ENCODE data around the gene OR11A1.
"Not testable (repeated sequence)": the region's sequence is repeated elsewhere in the genome, so short reads cannot be mapped to it uniquely, and the experiment has no call there.

OR11A1 gene

DNA sequence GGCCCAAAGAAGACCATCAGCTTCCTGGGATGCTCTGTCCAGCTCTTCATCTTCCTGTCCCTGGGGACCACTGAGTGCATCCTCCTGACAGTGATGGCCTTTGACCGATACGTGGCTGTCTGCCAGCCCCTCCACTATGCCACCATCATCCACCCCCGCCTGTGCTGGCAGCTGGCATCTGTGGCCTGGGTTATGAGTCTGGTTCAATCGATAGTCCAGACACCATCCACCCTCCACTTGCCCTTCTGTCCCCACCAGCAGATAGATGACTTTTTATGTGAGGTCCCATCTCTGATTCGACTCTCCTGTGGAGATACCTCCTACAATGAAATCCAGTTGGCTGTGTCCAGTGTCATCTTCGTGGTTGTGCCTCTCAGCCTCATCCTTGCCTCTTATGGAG lies 5.2 kb upstream of the OR11A1 start:
- Mint-ChIP-seq H3K27me3 (ENCODE audit: low read depth) (peaks cover 20% of the 10 kb centered on the region), H3K4me1 (ENCODE audit: low read depth) (no peaks in the 10 kb centered on the region), H3K27ac (no peak overlapping the region), H3K4me3 (no peak overlapping the region), H3K9me3 (no peaks in the 10 kb centered on the region), H3K36me3 (ENCODE audit: low read depth) (no peaks in the 10 kb centered on the region)
- no peak for DNase-seq (ENCODE audit: low spot score)

DNA sequence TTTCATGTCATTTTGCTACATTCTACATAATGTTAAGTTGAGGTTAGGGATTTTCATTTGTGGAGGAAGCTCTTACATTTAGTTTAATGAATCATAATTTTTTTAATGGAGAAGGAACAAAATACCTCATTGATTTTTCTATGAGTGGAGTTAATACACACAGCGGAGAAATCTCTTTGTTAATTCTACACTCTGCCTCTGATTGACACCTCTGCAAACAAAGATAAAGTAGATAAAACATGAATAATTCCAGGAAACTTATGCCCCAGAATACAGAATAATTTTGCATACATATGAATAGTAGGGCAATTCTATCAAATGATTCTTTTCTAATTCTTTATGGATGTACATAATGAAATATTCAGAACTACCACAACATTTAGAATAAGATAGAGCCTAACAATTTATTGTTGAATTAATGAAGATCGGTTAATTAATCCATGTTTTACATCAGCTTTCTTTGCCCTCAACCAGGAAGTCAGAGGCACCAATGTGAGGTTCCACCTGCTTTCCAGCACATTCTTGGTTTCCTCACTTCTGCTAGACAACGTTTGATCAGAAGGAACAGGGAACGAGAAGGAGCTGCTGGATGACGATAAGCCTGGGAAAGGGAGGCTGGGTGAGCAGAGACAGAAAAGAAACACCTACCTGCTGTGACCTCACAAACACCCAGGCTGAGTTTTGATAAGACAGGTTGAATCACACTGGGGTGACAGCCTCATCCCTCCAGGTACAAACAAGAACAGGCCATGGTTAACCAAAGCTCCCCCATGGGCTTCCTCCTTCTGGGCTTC lies 4.3 kb upstream of the OR11A1 start:
- Mint-ChIP-seq H3K9me3 (no peaks in the 10 kb centered on the region), H3K27me3 (ENCODE audit: low read depth) (peaks cover 16% of the 10 kb centered on the region), H3K36me3 (ENCODE audit: low read depth) (no peaks in the 10 kb centered on the region), H3K27ac (no peak overlapping the region), H3K4me1 (ENCODE audit: low read depth) (no peaks in the 10 kb centered on the region), H3K4me3 (no peak overlapping the region)
- no peak for DNase-seq (ENCODE audit: low spot score)

DNA sequence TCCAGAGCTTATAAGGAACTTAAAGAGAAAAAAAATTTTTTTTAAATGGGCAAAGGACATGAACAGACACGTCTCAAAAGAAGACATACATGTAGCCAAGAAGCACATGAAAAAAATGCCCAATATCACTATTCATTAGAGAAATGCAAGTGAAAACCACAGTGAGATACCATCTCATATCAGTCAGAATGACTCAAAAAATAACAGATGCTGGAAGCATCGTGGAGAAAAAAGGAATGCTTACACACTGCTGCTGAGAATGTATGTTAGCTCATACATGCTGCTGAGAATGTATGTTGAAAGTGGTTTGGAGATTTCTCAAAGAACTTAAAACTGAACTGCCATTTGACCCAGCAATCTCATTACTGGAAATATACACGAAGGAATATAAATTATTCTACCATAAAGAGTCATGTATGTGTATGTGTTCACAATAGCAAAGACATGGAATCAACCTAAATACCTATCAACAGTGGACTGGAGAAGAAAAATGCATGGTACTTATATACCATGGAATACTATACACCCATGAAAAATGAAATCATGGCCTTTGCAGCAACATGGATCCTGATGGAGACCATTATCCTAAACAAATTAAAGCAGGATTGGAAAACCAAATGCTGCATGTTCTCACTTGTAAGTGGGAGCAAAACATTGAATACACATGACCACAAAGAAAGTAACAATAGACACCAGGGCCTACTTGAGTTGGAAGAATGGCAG lies 5.2 kb downstream of the OR11A1 start:
- no peak for DNase-seq (ENCODE audit: low spot score)
- H3K27ac Mint-ChIP-seq: no peak overlapping the region
- no peak overlapping the region for H3K4me3 Mint-ChIP-seq
- no peaks in the 10 kb centered on the region for H3K36me3 Mint-ChIP-seq (ENCODE audit: low read depth)
- H3K4me1 Mint-ChIP-seq (ENCODE audit: low read depth): no peaks in the 10 kb centered on the region
- H3K9me3 Mint-ChIP-seq: peaks cover 5% of the 10 kb centered on the region
- peaks cover 9% of the 10 kb centered on the region for H3K27me3 Mint-ChIP-seq (ENCODE audit: low read depth)

DNA sequence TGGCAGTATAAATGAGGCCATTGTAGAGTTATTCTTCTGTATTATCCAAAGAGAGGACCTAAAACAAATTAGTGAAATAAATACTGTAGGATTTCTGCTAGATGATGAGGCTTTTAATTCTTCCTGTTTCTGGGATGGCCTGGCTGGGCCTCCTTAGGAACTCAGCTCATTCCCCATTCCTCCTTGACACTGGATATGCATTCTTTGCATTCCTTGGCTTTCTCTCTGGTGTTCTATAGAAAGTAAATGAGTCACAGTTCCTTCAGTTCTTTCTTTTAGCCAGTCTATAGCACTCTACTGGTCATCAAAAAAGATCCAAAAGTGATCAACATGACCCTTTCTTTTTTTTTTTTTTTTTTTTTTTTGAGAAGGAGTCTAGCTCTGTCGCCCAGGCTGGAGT lies 9.2 kb downstream of the OR11A1 start:
- DNase-seq (ENCODE audit: low spot score): no peak
- Mint-ChIP-seq H3K27ac (no peak overlapping the region), H3K27me3 (ENCODE audit: low read depth) (peaks cover 5% of the 10 kb centered on the region), H3K36me3 (ENCODE audit: low read depth) (no peaks in the 10 kb centered on the region), H3K9me3 (peaks cover 5% of the 10 kb centered on the region), H3K4me1 (ENCODE audit: low read depth) (no peaks in the 10 kb centered on the region), H3K4me3 (no peak overlapping the region)

DNA sequence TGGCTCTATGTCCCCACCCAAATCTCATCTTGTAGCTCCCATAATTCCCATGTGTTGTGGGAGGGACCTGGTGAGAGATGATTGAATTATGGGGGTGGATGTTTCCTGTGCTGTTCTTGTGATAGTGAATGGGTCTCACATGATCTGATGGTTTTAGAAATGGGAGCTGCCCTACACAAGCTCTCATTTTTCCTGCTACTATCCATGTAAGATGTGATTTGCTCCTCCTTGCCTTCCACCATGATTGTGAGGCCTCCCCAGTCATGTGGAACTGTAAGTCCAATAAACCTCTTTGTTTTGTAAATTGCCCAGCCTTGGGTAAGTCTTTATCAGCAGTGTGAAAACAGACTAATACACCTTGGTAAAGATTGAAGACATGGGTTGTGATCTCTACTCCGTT lies 12.8 kb downstream of the OR11A1 start:
- not testable (repeated sequence) for H3K4me1 Mint-ChIP-seq (ENCODE audit: low read depth); H3K27ac Mint-ChIP-seq; DNase-seq (ENCODE audit: low spot score); H3K9me3 Mint-ChIP-seq; H3K27me3 Mint-ChIP-seq (ENCODE audit: low read depth); H3K4me3 Mint-ChIP-seq; H3K36me3 Mint-ChIP-seq (ENCODE audit: low read depth)

DNA sequence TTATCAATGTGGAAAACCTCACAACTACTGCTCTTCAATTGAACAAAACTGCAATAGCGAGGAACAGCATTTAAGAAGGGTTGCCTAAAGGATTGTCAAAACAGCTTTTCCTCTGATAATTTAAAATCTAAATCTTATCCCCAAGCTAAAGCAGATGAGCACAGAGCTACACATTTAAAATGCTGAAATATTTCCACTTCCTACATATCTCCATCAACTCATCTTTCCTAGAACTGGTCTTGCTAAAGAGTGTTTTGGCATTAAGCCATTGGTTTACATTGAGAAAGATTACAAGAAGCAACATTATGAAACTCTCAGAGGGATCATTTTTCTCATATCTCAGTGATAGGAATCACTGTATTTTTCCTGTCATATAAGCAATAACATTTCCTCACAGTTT lies 14.2 kb downstream of the OR11A1 start:
- no peaks in the 10 kb centered on the region for H3K9me3 Mint-ChIP-seq
- no peak overlapping the region for H3K4me3 Mint-ChIP-seq
- H3K27me3 Mint-ChIP-seq (ENCODE audit: low read depth): peaks cover 2% of the 10 kb centered on the region
- DNase-seq (ENCODE audit: low spot score): no peak
- no peaks in the 10 kb centered on the region for H3K36me3 Mint-ChIP-seq (ENCODE audit: low read depth)
- H3K27ac Mint-ChIP-seq: no peak overlapping the region
- no peaks in the 10 kb centered on the region for H3K4me1 Mint-ChIP-seq (ENCODE audit: low read depth)

DNA sequence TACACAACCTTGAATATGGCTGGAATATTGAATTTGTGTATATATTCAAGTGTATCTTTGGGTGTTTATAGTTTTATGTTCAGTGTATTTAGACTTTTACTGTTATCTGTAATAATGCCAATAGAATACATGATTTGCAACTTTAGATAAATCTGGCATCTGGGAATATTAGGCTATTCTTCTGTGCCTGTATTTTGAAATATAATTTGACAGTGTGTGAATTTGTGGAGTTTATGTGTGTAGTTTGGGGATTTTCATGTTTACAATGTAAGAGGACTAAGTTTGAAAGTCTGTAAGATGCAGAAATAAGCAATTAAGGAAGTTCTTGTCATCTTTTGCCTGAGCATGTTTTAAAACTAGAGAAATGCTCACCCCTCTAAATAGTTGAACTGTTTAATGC lies 17.9 kb downstream of the OR11A1 start, which contains the start of gene OR10C1:
Gene OR10C1 (plus strand): TSS at position 301 of the 400 bp plus-strand sequence. CDS start 710 bp downstream, outside the sequence.
- Mint-ChIP-seq H3K9me3 (no peaks in the 10 kb centered on the region), H3K4me1 (ENCODE audit: low read depth) (no peaks in the 10 kb centered on the region), H3K4me3 (no peak within 1 kb of the TSS), H3K27me3 (ENCODE audit: low read depth) (peaks cover 4% of the 10 kb centered on the region), H3K27ac (no peak within 1 kb of the TSS), H3K36me3 (ENCODE audit: low read depth) (no peaks in the 10 kb centered on the region)
- no peak for DNase-seq (ENCODE audit: low spot score)

DNA sequence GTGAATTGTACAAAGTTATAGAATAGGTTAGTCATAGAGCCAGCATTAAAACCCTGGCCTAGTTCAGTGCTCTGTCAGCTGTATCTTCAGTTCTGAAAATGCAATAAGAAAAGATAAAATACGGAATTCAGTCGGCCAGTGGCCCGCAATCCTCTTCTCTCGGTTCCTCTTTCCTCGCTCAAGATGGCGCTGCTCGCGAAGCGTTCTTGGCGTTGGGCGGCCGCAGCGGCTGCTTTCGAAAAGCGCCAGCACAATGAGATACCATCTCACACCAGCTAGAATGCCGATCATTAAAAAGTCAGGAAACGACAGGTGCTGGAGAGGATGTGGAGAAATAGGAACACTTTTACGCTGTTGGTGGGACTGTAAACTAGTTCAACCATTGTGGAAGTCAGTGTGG lies 20.1 kb downstream of the OR11A1 start:
- not testable (repeated sequence) for H3K4me1 Mint-ChIP-seq (ENCODE audit: low read depth); H3K27ac Mint-ChIP-seq

DNA sequence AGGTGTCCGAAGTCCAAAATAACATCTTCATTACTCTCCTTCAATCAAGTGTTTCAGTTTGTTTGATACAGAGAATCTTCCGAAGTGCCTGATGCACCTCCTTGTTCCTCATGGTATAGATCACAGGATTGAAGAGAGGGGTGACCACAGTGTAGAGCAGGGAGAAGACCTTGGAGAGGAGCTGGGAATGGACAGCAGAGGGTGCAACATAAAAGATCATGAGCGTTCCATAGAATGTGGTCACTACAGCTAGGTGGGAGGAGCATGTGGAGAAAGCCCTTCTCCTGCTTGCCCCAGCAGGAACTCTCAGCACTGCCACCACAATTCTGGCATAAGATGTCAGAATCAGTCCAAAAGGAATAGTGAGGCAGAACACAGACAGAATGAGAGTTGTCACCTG lies 30.2 kb downstream of the OR11A1 start:
- H3K4me1 Mint-ChIP-seq (ENCODE audit: low read depth): no peaks in the 10 kb centered on the region
- H3K4me3 Mint-ChIP-seq: no peak overlapping the region
- no peaks in the 10 kb centered on the region for H3K9me3 Mint-ChIP-seq
- H3K27ac Mint-ChIP-seq: no peak overlapping the region
- H3K27me3 Mint-ChIP-seq (ENCODE audit: low read depth): peaks cover 5% of the 10 kb centered on the region
- no peaks in the 10 kb centered on the region for H3K36me3 Mint-ChIP-seq (ENCODE audit: low read depth)
- DNase-seq (ENCODE audit: low spot score): no peak

More for the DNA sequence above, 20.1 kb downstream of the OR11A1 start:
- not testable (repeated sequence) for H3K4me3 Mint-ChIP-seq; H3K36me3 Mint-ChIP-seq (ENCODE audit: low read depth); H3K9me3 Mint-ChIP-seq; H3K27me3 Mint-ChIP-seq (ENCODE audit: low read depth); DNase-seq (ENCODE audit: low spot score)

DNA sequence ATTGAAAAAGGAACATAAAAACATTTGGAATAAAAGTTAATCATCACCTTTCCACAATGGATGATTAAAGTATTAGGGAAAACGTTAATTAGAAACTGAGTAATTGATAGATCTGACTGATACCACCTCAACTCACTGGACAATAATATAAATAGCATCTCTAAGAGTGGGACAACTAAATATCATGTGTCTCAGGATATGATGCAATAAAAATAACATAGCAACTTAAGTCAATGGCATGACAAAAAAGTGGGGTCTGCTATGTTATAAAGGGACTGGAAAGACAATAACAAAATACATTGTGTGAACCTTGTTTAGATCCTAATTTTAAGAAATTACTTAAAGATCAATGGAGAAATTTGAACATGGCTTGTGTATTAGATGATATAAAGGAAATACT lies 31.8 kb downstream of the OR11A1 start:
- Mint-ChIP-seq H3K27ac (no peak overlapping the region), H3K4me1 (ENCODE audit: low read depth) (no peaks in the 10 kb centered on the region), H3K4me3 (no peak overlapping the region), H3K36me3 (ENCODE audit: low read depth) (no peaks in the 10 kb centered on the region), H3K9me3 (no peaks in the 10 kb centered on the region), H3K27me3 (ENCODE audit: low read depth) (peaks cover 3% of the 10 kb centered on the region)
- DNase-seq (ENCODE audit: low spot score): no peak

DNA sequence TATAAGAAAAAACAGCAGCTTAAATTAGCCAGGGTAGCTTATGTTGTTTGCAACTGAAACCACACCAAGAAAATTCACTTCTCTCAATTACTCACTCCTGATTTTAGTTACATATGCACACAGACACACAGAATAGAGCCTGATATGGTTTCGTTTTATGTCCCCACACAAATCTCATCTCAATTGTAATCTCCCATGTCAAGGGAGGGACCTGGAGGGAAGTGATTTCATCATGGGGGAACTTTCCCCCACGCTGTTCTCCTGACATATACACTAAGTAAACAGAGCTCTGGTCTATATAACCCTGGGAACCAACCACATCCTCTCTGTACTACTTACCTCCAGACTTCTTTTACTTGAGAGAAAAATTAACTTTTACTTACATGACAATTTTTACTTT lies 32.3 kb downstream of the OR11A1 start:
- no peak for DNase-seq (ENCODE audit: low spot score)
- Mint-ChIP-seq H3K36me3 (ENCODE audit: low read depth) (no peaks in the 10 kb centered on the region), H3K4me3 (no peak overlapping the region), H3K9me3 (no peaks in the 10 kb centered on the region), H3K27ac (no peak overlapping the region), H3K27me3 (ENCODE audit: low read depth) (peaks cover 2% of the 10 kb centered on the region), H3K4me1 (ENCODE audit: low read depth) (no peaks in the 10 kb centered on the region)

DNA sequence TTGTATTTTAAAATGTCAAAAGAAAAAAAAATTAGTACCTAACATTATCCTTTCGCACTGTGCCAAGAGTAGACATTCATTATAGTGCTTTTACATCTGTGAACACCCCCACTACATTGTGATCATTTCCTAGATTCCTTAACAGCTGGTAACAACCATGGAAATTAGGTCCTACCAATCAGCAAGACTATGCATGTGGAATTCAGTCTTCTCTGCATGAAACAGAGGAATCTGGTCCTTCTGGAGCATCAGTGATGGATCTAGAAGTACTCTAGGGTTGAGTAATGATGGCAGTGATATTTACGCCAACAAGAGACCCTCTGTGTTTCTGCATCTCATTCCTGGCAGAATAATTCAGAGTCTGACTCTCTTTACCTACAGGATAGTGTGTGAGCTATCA lies 32.7 kb downstream of the OR11A1 start:
- H3K27me3 Mint-ChIP-seq (ENCODE audit: low read depth): peaks cover 2% of the 10 kb centered on the region
- no peak for DNase-seq (ENCODE audit: low spot score)
- H3K36me3 Mint-ChIP-seq (ENCODE audit: low read depth): no peaks in the 10 kb centered on the region
- no peak overlapping the region for H3K27ac Mint-ChIP-seq
- no peak overlapping the region for H3K4me3 Mint-ChIP-seq
- H3K9me3 Mint-ChIP-seq: no peaks in the 10 kb centered on the region
- no peaks in the 10 kb centered on the region for H3K4me1 Mint-ChIP-seq (ENCODE audit: low read depth)

DNA sequence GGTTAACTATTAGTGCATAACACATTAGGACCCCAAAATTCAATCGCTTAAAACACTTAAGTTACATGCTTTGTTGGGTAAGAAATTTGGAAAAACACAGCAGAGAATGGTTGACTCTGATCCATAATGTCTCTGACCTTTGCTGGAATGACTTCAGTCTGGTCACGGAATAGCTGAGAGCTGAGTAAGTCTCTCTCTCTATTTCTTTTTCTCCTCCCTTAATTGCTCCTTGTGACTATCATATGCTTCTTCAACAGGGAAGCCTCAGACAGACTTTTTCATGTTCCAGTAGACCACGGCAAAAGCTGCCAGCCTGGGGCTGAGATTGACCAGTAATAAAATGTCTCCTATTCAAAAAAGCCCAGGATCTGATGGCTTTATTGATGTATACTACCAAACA lies 37.4 kb downstream of the OR11A1 start:
- no peak for DNase-seq (ENCODE audit: low spot score)
- Mint-ChIP-seq H3K9me3 (no peaks in the 10 kb centered on the region), H3K27me3 (ENCODE audit: low read depth) (peaks cover 2% of the 10 kb centered on the region), H3K36me3 (ENCODE audit: low read depth) (no peaks in the 10 kb centered on the region), H3K4me3 (no peak overlapping the region), H3K4me1 (ENCODE audit: low read depth) (no peaks in the 10 kb centered on the region), H3K27ac (no peak overlapping the region)

DNA sequence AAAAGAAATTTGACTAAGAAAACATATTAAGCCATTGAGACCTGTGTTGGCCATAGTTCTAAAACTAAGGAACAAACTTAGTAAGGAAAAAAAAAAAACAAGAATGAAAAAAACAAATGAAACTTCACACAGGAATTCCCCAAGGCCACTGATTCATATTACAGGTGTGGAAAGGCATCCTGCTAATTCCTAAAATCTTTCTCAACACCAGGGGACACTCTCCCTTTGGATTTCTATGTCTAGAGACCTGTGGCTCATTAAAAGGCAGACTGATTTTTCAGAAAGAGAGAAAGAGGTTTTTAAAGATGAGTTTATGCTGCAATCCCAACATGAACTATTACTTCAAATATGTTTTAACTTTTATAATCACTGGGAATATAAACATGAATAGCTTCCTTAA lies 42.3 kb downstream of the OR11A1 start, which contains the start of gene OR12D1:
Gene OR12D1 (plus strand): TSS at position 341 of the 400 bp plus-strand sequence.
- Mint-ChIP-seq H3K4me3 (no peak within 1 kb of the TSS), H3K27me3 (ENCODE audit: low read depth) (peaks cover 1% of the 10 kb centered on the region), H3K36me3 (ENCODE audit: low read depth) (no peaks in the 10 kb centered on the region), H3K9me3 (peaks cover 9% of the 10 kb centered on the region), H3K27ac (no peak within 1 kb of the TSS), H3K4me1 (ENCODE audit: low read depth) (no peaks in the 10 kb centered on the region)
- no peak for DNase-seq (ENCODE audit: low spot score)
